ENCODE data around the gene TEKT1.

Gene TEKT1

GRCh38 chr17:6772016-6772415 is 59.5 kb downstream of the TEKT1 start:
- H3K36me3 Mint-ChIP-seq (ENCODE audit: low read depth), result no peaks in the 10 kb centered on the region
- H3K9me3 Mint-ChIP-seq, result peaks cover 34% of the 10 kb centered on the region
- H3K27me3 Mint-ChIP-seq (ENCODE audit: low read depth), result peaks cover 65% of the 10 kb centered on the region
- H3K4me1 Mint-ChIP-seq, result no peaks in the 10 kb centered on the region
- H3K4me3 Mint-ChIP-seq, result no peak overlapping the region
- no peak for TF ChIP-seq CTCF (IDR thresholded peaks at IDR 0.05; ENCODE audit: unreplicated experiment in 3 of 3)
- no peak overlapping the region for H3K27ac Mint-ChIP-seq

- H3K36me3 Mint-ChIP-seq (ENCODE audit: low read depth), result no peaks in the 10 kb centered on the region
- H3K27ac Mint-ChIP-seq, result no peak overlapping the region
- peaks cover 20% of the 10 kb centered on the region for H3K9me3 Mint-ChIP-seq
These were observed 63.1 kb downstream of the TEKT1 start for GRCh38 chr17:6768447-6768846.

GRCh38 chr17:6761779-6762178 is 69.8 kb downstream of the TEKT1 start:
- Mint-ChIP-seq H3K4me3 (no peak overlapping the region), H3K9me3 (no peaks in the 10 kb centered on the region), H3K36me3 (ENCODE audit: low read depth) (no peaks in the 10 kb centered on the region), H3K4me1 (no peaks in the 10 kb centered on the region), H3K27me3 (ENCODE audit: low read depth) (peaks cover 45% of the 10 kb centered on the region), H3K27ac (no peak overlapping the region)
- TF ChIP-seq CTCF (IDR thresholded peaks at IDR 0.05; ENCODE audit: unreplicated experiment in 3 of 3), result no peak

More at GRCh38 chr17:6768447-6768846, 63.1 kb downstream of the TEKT1 start:
- Mint-ChIP-seq H3K4me3 (no peak overlapping the region), H3K27me3 (ENCODE audit: low read depth) (peaks cover 44% of the 10 kb centered on the region), H3K4me1 (no peaks in the 10 kb centered on the region)
- no peak for TF ChIP-seq CTCF (IDR thresholded peaks at IDR 0.05; ENCODE audit: unreplicated experiment in 3 of 3)

- H3K36me3 Mint-ChIP-seq (ENCODE audit: low read depth), result no peaks in the 10 kb centered on the region
These were observed 73.8 kb downstream of the TEKT1 start for GRCh38 chr17:6757747-6758146.

GRCh38 chr17:6756425-6757031 is 75.0 kb downstream of the TEKT1 start:
- Mint-ChIP-seq H3K4me3 (no peak overlapping the region), H3K9me3 (no peaks in the 10 kb centered on the region), H3K27ac (no peak overlapping the region), H3K36me3 (ENCODE audit: low read depth) (no peaks in the 10 kb centered on the region), H3K4me1 (peaks cover 10% of the 10 kb centered on the region), H3K27me3 (ENCODE audit: low read depth) (peaks cover 25% of the 10 kb centered on the region)
- TF ChIP-seq CTCF (IDR thresholded peaks at IDR 0.05; ENCODE audit: unreplicated experiment in 3 of 3), result no peak

More at GRCh38 chr17:6757747-6758146, 73.8 kb downstream of the TEKT1 start:
- Mint-ChIP-seq H3K27ac (no peak overlapping the region), H3K27me3 (ENCODE audit: low read depth) (peaks cover 30% of the 10 kb centered on the region), H3K9me3 (no peaks in the 10 kb centered on the region), H3K4me3 (no peak overlapping the region), H3K4me1 (peaks cover 10% of the 10 kb centered on the region)
- no peak for TF ChIP-seq CTCF (IDR thresholded peaks at IDR 0.05; ENCODE audit: unreplicated experiment in 3 of 3)

GRCh38 chr17:6755731-6756184 is 75.8 kb downstream of the TEKT1 start, which contains the start of gene XAF1:
Gene XAF1, plus strand, starts transcription at chr17:6756046. Its CDS starts 33 bp downstream, at chr17:6756079.
- Mint-ChIP-seq H3K36me3 (ENCODE audit: low read depth) (no peaks in the 10 kb centered on the region), H3K27me3 (ENCODE audit: low read depth) (peaks cover 25% of the 10 kb centered on the region), H3K4me1 (peaks cover 10% of the 10 kb centered on the region), H3K27ac (peak within 1 kb of the TSS in 2 of 3 experiments; percentile 18 to 52), H3K4me3 (peak within 1 kb of the TSS in 2 of 3 experiments; percentile 50 to 55), H3K9me3 (no peaks in the 10 kb centered on the region)
- no peak for TF ChIP-seq CTCF (IDR thresholded peaks at IDR 0.05; ENCODE audit: unreplicated experiment in 3 of 3)

Measured in nephron (organoid).